ENCODE data around the gene PAFAH1B1.

GRCh38 chr17:2724784-2725164 is 131.3 kb downstream of the PAFAH1B1 start:
- TF ChIP-seq SP1 (CRISPR knock-in tag; conservative IDR thresholded peaks at IDR 0.05) = peak; percentile 67
- TF ChIP-seq, protein P1, sequence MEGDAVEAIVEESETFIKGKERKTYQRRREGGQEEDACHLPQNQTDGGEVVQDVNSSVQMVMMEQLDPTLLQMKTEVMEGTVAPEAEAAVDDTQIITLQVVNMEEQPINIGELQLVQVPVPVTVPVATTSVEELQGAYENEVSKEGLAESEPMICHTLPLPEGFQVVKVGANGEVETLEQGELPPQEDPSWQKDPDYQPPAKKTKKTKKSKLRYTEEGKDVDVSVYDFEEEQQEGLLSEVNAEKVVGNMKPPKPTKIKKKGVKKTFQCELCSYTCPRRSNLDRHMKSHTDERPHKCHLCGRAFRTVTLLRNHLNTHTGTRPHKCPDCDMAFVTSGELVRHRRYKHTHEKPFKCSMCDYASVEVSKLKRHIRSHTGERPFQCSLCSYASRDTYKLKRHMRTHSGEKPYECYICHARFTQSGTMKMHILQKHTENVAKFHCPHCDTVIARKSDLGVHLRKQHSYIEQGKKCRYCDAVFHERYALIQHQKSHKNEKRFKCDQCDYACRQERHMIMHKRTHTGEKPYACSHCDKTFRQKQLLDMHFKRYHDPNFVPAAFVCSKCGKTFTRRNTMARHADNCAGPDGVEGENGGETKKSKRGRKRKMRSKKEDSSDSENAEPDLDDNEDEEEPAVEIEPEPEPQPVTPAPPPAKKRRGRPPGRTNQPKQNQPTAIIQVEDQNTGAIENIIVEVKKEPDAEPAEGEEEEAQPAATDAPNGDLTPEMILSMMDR (IDR thresholded peaks at IDR 0.05) = no peak
- no peak for TF ChIP-seq IRF1 (CRISPR knock-in tag; IDR thresholded peaks at IDR 0.05)
- TF ChIP-seq JUN (CRISPR knock-in tag; IDR thresholded peaks at IDR 0.05) = 0 out of 2 replicates have a peak, but pooled peaks have one; percentile 31
- no peak for TF ChIP-seq PREB (CRISPR knock-in tag; IDR thresholded peaks at IDR 0.05; ENCODE audit: borderline replicate concordance)
- TF ChIP-seq USF2 (CRISPR knock-in tag; IDR thresholded peaks at IDR 0.05) = peak; percentile 45
- TF ChIP-seq NR3C1 (CRISPR knock-in tag; conservative IDR thresholded peaks at IDR 0.05; ENCODE audit: low read depth) = no peak; the same call in 1 of the 2 replicates
- TF ChIP-seq ATF3 (CRISPR knock-in tag; conservative IDR thresholded peaks at IDR 0.05) = no peak
- TF ChIP-seq PRDM15 (CRISPR knock-in tag; IDR thresholded peaks at IDR 0.05) = peak; percentile 40; the same call in 1 of the 2 replicates
- TF ChIP-seq SOX15 (CRISPR knock-in tag; IDR thresholded peaks at IDR 0.05) = no peak
- peak; percentile 96 for TF ChIP-seq FOXP4 (CRISPR knock-in tag; IDR thresholded peaks at IDR 0.05)
- no peak for TF ChIP-seq ZNF512 (CRISPR knock-in tag; IDR thresholded peaks at IDR 0.05; ENCODE audit: borderline replicate concordance)
- 0 out of 2 replicates have a peak, but pooled peaks have one; percentile 46 for TF ChIP-seq KAT7 (CRISPR knock-in tag; IDR thresholded peaks at IDR 0.05; ENCODE audit: borderline replicate concordance)
- no peak for TF ChIP-seq ZBTB43 (CRISPR knock-in tag; IDR thresholded peaks at IDR 0.05)

Measured in WTC11 (cell line).